Right atrium auricular region (tissue), 2 donors: ENCODE data around the gene PAM16. TPM values are rescaled to one million over a fixed set of nuclear protein-coding genes. Genes with fewer than 3 reads are reported as not detected.

Experiments used
- DNase-seq: peaks from one replicate; pipeline ENCODE4 v3.0.0-alpha.2; 2019; ENCODE audit warnings: low spot score
- H3K27ac ChIP-seq, 2 donors: fragments of 200-600 bp; sonication (generic); 1 replicate in 1 of 2; 2 replicates in 1 of 2; pipeline ENCODE4 v1.5.1; 2016 to 2019
- H3K27me3 ChIP-seq, 2 donors: fragments of 200-600 bp; sonication (generic); one replicate each; pipeline versions ENCODE4 v1.5.1 to v1.6.0; 2017 to 2019
- H3K36me3 ChIP-seq: fragments of 200-600 bp; sonication (generic); one replicate; pipeline ENCODE4 v1.5.1; 2016
- H3K4me1 ChIP-seq, 2 donors: fragments of 200-600 bp; sonication (generic); one replicate each; pipeline versions ENCODE4 v1.5.1 to v1.6.0; 2017 to 2019
- H3K4me3 ChIP-seq, 2 donors: fragments of 200-600 bp; sonication (generic); 1 replicate in 1 of 2; 2 replicates in 1 of 2; pipeline ENCODE4 v1.5.1; 2017 to 2019; ENCODE audit warnings: mild to moderate bottlenecking in 1 of 2, moderate library complexity in 1 of 2
- H3K9me3 ChIP-seq, 2 donors: fragments of 200-600 bp; sonication (generic); one replicate each; pipeline ENCODE4 v1.5.1; 2019
- CTCF ChIP-seq, 2 donors: fragments of 200-600 bp; sonication (generic); IDR thresholded peaks; one replicate each; pipeline ENCODE4 v1.5.1; 2019; ENCODE audit warnings: antibody characterized with exemption in 2 of 2
- total RNA-seq, 2 donors: library from RNA; depleted of rRNA; stranded (reverse); fragments of >200 nt; gene quantifications; one replicate each; pipeline ENCODE4 v1.1.0, GENCODE V29; 2016

PAM16 gene
- total RNA-seq, 2 donors from 2014 or later, result 54.6 to 85.7 TPM

- TF ChIP-seq CTCF (IDR thresholded peaks at IDR 0.05), result no peak
- DNase-seq, result no peak
- Histone ChIP-seq H3K36me3 (peaks cover 50% of the 10 kb centered on the region), H3K9me3 (no peaks in the 10 kb centered on the region), H3K4me3 (no peak overlapping the region), H3K4me1 (peaks cover 0 to 24% of the 10 kb centered on the region in 2 donors), H3K27ac (no peak overlapping the region), H3K27me3 (no peaks in the 10 kb centered on the region)
These were observed 17.8 kb downstream of the PAM16 start for GRCh38 chr16:4333308-4333638.

GRCh38 chr16:4332623-4333307, 18.4 kb downstream of the PAM16 start:
- no peak for DNase-seq
- no peaks in the 10 kb centered on the region for H3K27me3 ChIP-seq
- H3K4me3 ChIP-seq, result no peak overlapping the region
- H3K9me3 ChIP-seq, result no peaks in the 10 kb centered on the region
- H3K36me3 ChIP-seq, result peaks cover 50% of the 10 kb centered on the region
- TF ChIP-seq CTCF (IDR thresholded peaks at IDR 0.05), result no peak
- H3K27ac ChIP-seq, result no peak overlapping the region
- H3K4me1 ChIP-seq, result peaks cover 0 to 29% of the 10 kb centered on the region in 2 donors

- Histone ChIP-seq H3K36me3 (peaks cover 46% of the 10 kb centered on the region), H3K4me3 (no peak overlapping the region), H3K27ac (no peak overlapping the region), H3K9me3 (no peaks in the 10 kb centered on the region), H3K4me1 (peaks cover 0 to 36% of the 10 kb centered on the region in 2 donors), H3K27me3 (no peaks in the 10 kb centered on the region)
- DNase-seq, result no peak
- no peak for TF ChIP-seq CTCF (IDR thresholded peaks at IDR 0.05)
These were observed 19.0 kb downstream of the PAM16 start for GRCh38 chr16:4332083-4332482.

GRCh38 chr16:4330277-4330874, 20.7 kb downstream of the PAM16 start:
- Histone ChIP-seq H3K9me3 (no peaks in the 10 kb centered on the region), H3K36me3 (peaks cover 29% of the 10 kb centered on the region), H3K4me3 (no peak overlapping the region), H3K27me3 (no peaks in the 10 kb centered on the region), H3K4me1 (peaks cover 0 to 51% of the 10 kb centered on the region in 2 donors), H3K27ac (peak overlapping the region; percentile 84 to 90)
- peak; percentile 88 for DNase-seq
- TF ChIP-seq CTCF (IDR thresholded peaks at IDR 0.05), result peak; percentile 98 to 99

GRCh38 chr16:4328782-4329775, 22.0 kb downstream of the PAM16 start:
- Histone ChIP-seq H3K27me3 (no peaks in the 10 kb centered on the region), H3K4me3 (peak overlapping the region in 1 of 2 donors; percentile 50), H3K36me3 (peaks cover 17% of the 10 kb centered on the region), H3K4me1 (peaks cover 0 to 64% of the 10 kb centered on the region in 2 donors), H3K27ac (peak overlapping the region; percentile 84 to 90), H3K9me3 (no peaks in the 10 kb centered on the region)
- TF ChIP-seq CTCF (IDR thresholded peaks at IDR 0.05), result no peak
- DNase-seq, result no peak
